ENCODE measurements around the gene LCE1C. TPM values are rescaled to one million over a fixed set of nuclear protein-coding genes. Genes with fewer than 3 reads are reported as not detected.

LCE1C gene
- total and polyA plus RNA-seq, 10 donors, result not detected

DNA sequence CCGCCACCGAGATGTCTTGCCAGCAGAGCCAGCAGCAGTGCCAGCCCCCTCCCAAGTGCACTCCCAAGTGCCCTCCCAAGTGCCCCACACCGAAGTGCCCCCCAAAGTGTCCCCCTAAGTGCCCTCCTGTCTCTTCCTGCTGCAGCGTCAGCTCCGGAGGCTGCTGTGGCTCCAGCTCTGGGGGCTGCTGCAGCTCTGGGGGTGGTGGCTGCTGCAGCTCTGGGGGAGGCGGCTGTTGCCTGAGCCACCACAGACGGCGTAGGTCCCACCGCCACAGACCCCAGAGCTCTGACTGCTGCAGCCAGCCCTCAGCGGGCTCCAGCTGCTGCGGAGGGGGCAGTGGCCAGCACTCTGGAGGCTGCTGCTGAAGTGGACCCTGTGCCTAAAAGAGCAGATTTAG, 30.1 kb downstream of the LCE1C start:
- DNase-seq, result no peak
- TF ChIP-seq POLR2A (IDR thresholded peaks at IDR 0.05) (no peak), POLR2AphosphoS5 (IDR thresholded peaks at IDR 0.05) (no peak)
- TF ChIP-seq, protein P1, sequence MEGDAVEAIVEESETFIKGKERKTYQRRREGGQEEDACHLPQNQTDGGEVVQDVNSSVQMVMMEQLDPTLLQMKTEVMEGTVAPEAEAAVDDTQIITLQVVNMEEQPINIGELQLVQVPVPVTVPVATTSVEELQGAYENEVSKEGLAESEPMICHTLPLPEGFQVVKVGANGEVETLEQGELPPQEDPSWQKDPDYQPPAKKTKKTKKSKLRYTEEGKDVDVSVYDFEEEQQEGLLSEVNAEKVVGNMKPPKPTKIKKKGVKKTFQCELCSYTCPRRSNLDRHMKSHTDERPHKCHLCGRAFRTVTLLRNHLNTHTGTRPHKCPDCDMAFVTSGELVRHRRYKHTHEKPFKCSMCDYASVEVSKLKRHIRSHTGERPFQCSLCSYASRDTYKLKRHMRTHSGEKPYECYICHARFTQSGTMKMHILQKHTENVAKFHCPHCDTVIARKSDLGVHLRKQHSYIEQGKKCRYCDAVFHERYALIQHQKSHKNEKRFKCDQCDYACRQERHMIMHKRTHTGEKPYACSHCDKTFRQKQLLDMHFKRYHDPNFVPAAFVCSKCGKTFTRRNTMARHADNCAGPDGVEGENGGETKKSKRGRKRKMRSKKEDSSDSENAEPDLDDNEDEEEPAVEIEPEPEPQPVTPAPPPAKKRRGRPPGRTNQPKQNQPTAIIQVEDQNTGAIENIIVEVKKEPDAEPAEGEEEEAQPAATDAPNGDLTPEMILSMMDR (IDR thresholded peaks at IDR 0.05 in 8 of 11, conservative IDR thresholded peaks at IDR 0.05 in 3 of 11), result no peak
- Histone ChIP-seq H3K27me3 (replicated peaks in 1 of 7) (peaks cover 0 to 22% (median 0%) of the 10 kb centered on the region in 7 donors), H3K36me3 (no peaks in the 10 kb centered on the region), H3K4me3 (no peak overlapping the region), H3K27ac (no peak overlapping the region), H3K4me1 (no peaks in the 10 kb centered on the region), H3K9me3 (no peaks in the 10 kb centered on the region)
- 76 to 87% (median 79%) methylated on average over 8 to 11 of the region's 11 CpGs for WGBS, 5 donors
- intact Hi-C loops (cut with DNase I; ENCODE audit: low total_unique reads), result no loop called here

DNA sequence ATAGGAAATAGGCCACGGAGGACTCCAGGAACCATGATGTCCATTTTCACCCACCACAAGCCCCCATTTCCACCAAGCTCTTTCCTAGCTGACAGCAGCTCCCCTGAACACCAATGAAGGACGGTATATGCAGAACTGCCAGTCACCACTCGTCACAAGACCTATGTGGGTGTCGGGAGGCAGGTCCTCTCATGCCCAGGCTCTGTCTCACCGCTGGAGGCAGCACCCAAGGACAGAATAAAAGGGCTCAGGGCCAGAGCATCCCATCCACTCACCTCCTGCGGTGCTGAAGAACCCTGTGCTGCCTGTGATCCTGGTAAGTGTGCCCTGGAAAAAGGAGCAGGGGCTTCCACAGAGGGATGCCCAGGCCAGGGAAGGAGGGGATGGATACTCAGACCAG, 31.6 kb downstream of the LCE1C start, which contains the start of gene LCE1F:
Gene LCE1F, plus strand, starts transcription at position 266 of the 400 bp plus-strand sequence. CDS start 1,232 bp downstream, outside the sequence.
- no peak within 1 kb of the TSS for H3K27ac ChIP-seq
- no peaks in the 10 kb centered on the region for H3K4me1 ChIP-seq
- no peaks in the 10 kb centered on the region for H3K9me3 ChIP-seq
- intact Hi-C loops (cut with DNase I; ENCODE audit: low total_unique reads), result no loop called here
- H3K4me3 ChIP-seq, result no peak within 1 kb of the TSS
- TF ChIP-seq POLR2A (IDR thresholded peaks at IDR 0.05) (no peak), POLR2AphosphoS5 (IDR thresholded peaks at IDR 0.05) (no peak)
- TF ChIP-seq, protein P1 (IDR thresholded peaks at IDR 0.05 in 8 of 11, conservative IDR thresholded peaks at IDR 0.05 in 3 of 11), result no peak
- H3K27me3 ChIP-seq (replicated peaks in 1 of 7), result peaks cover 0 to 22% (median 0%) of the 10 kb centered on the region in 7 donors
- DNase-seq, result no peak
- no peaks in the 10 kb centered on the region for H3K36me3 ChIP-seq
- WGBS, 5 donors, result 68 to 74% (median 71%) methylated on average over 6 of the region's 6 CpGs

DNA sequence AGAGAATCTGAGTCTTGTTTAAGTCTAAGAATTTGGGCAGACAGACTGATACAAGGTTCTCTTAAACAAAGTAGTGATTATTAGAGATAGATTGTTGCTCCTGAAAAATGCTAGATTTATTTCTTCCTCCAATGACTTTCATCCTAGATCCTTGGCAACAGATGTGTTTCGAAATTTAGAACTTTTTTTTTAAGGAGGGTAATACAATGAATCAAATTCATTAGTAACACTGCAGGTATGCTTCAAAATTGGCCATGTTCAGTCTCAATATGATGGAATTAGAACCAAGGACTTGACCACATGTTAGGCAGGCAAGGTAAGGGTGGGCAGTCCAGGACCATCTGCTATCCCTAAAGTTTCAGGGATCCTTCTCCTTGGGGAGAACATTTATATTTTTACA, 36.0 kb downstream of the LCE1C start:
- Histone ChIP-seq H3K27me3 (replicated peaks in 1 of 7) (peaks cover 0 to 14% (median 0%) of the 10 kb centered on the region in 7 donors), H3K36me3 (no peaks in the 10 kb centered on the region), H3K9me3 (no peaks in the 10 kb centered on the region), H3K27ac (no peak overlapping the region), H3K4me1 (no peaks in the 10 kb centered on the region), H3K4me3 (no peak overlapping the region)
- 59 to 89% (median 75%) methylated on average over 1 of the region's 1 CpG for WGBS, 5 donors
- intact Hi-C loops (cut with DNase I; ENCODE audit: low total_unique reads), result no loop called here
- TF ChIP-seq POLR2AphosphoS5 (IDR thresholded peaks at IDR 0.05), result no peak
- no peak for TF ChIP-seq POLR2A (IDR thresholded peaks at IDR 0.05)
- TF ChIP-seq, protein P1 (IDR thresholded peaks at IDR 0.05 in 8 of 11, conservative IDR thresholded peaks at IDR 0.05 in 3 of 11), result no peak
- no peak for DNase-seq

DNA sequence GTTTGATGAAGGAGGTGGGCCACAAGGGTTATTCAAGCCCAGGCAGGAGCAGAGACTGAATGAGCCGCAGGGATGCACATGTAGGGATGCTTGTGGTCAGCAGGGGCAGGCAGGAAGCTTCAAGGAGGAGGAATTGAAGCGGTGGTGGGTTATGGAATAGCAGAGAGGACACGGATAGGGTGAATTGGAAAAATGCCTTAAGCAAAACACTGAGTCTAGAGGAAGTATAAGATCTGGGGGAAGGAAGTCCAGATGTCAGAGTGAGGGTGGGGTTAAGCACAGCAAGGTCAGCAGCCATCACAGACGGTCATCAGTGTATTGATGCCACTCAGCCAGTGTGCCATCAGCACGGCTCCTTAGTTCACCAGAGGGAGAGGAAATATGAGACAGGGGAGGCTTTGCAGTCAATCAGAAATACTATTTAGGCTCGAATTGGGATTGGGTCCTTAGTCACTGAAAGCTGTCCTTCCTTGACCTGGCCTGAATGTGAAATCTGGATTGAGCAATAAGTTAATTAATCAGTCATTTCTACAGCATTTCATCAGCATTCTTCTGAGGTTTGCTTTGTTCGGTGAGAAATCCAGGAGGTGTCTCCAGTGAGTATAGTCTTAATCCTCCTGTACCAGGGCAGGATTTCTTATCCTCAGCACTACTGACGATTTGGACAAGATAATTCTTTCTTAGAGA, 37.5 kb downstream of the LCE1C start:
- WGBS, 5 donors, result 38 to 66% (median 54%) methylated on average over 8 of the region's 8 CpGs
- no peak overlapping the region for H3K4me3 ChIP-seq
- no peak overlapping the region for H3K27ac ChIP-seq
- TF ChIP-seq, protein P1 (IDR thresholded peaks at IDR 0.05 in 8 of 11, conservative IDR thresholded peaks at IDR 0.05 in 3 of 11), result no peak
- no peak for TF ChIP-seq POLR2AphosphoS5 (IDR thresholded peaks at IDR 0.05)
- no peak for TF ChIP-seq POLR2A (IDR thresholded peaks at IDR 0.05)
- no peaks in the 10 kb centered on the region for H3K36me3 ChIP-seq
- peaks cover 0 to 11% (median 0%) of the 10 kb centered on the region in 7 donors for H3K27me3 ChIP-seq (replicated peaks in 1 of 7)
- no peaks in the 10 kb centered on the region for H3K9me3 ChIP-seq
- H3K4me1 ChIP-seq, result no peaks in the 10 kb centered on the region
- intact Hi-C loops (cut with DNase I; ENCODE audit: low total_unique reads), result no loop called here
- DNase-seq, result no peak

Data from spleen (tissue), 11 donors.